ENCODE data around the gene SH3BP1. TPM values are rescaled to one million over a fixed set of nuclear protein-coding genes. Genes with fewer than 3 reads are reported as not detected.

Gene SH3BP1
- total and polyA plus RNA-seq, 9 of the 15 experiments (the other 6 are each of a cell fraction or from before 2014, with no cell fraction given): 0.10 to 36.2 (median 10.4) TPM

DNA sequence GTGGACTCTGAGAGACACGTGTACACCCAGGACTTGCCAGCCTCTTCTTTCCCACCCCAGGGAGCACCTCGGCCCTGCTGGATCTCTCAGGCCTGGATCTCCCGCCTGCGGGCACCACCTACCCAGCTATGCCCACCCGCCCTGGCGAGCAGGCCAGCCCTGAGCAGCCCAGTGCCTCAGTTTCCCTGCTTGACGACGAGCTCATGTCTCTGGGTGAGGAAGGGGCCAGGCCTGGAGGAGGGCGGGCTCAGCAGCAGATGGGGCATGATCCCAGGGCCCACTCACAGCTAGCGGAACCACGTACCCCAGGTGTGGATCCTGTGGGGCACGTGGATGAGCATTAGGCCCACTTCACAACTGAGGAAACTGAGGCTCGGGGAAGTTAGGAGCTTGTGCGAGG, 13.7 kb upstream of the SH3BP1 start:
- Histone ChIP-seq H3K79me2 (ENCODE audit: control insufficient read depth, insufficient read depth, low read length) (no peaks in the 10 kb centered on the region), H3K36me3 (ENCODE audit: control insufficient read depth, insufficient read depth, low read length) (peaks cover 52% of the 10 kb centered on the region; the same call in 2 of the 3 replicates), H3K9me3 (replicated peaks; ENCODE audit: control insufficient read depth, insufficient read depth, low read depth, low read length) (no peaks in the 10 kb centered on the region), H4K20me1 (replicated peaks; ENCODE audit: control insufficient read depth, insufficient read depth, low read length) (no peaks in the 10 kb centered on the region), H3K9ac (ENCODE audit: insufficient read depth in 1 of 2, low read depth in 2 of 2, low read length in 2 of 2) (no peak overlapping the region), H3K4me3 (no peak overlapping the region), H2AFZ (ENCODE audit: low read depth, low read length) (no peak overlapping the region), H3K4me1 (replicated peaks in 1 of 2; ENCODE audit: control insufficient read depth in 2 of 2, insufficient read depth in 2 of 2, low read length in 2 of 2) (peaks cover 0 to 38% of the 10 kb centered on the region in 2 experiments; a peak in 3 of 5 replicates), H3K4me2 (ENCODE audit: insufficient read depth, low read length) (no peak overlapping the region), H3K27ac (ENCODE audit: extremely low read depth, low read depth, low read length) (no peak overlapping the region), H3K27me3 (ENCODE audit: control insufficient read depth in 2 of 2, insufficient read depth in 2 of 2, low read length in 2 of 2) (no peaks in the 10 kb centered on the region), H3K9me1 (ENCODE audit: control insufficient read depth, insufficient read depth, low read length) (no peaks in the 10 kb centered on the region)
- FAIRE-seq: no peak
- WGBS (ENCODE audit: insufficient coverage, low coverage, missing lambda C conversion rate): 98% methylated on average over 12 of the region's 14 CpGs
- ChIA-PET POLR2A (interaction anchor here (0.6 to 3.0 kb wide), 4 partner anchors 9 to 202 kb away, joined by 3 to 12 read pairs (median 4); no protein-coding TSS in a partner anchor), CTCF (ENCODE audit: low intra/inter-chr PET ratio) (no interaction called here)
- TF ChIP-seq JUNB (CRISPR knock-in tag; conservative IDR thresholded peaks at IDR 0.05) (no peak), POLR2G (IDR thresholded peaks at IDR 0.05; ENCODE audit: low read depth, low read length) (peak; percentile 54; the same call in 1 of the 2 replicates)
- intact Hi-C loops (cut with micrococcal nuclease): no loop called here
- ATAC-seq: no peak
- no peak for DNase-seq (ENCODE audit: extremely low read depth in 1 of 4, low spot score in 3 of 4)
- in situ Hi-C loops (cut with MboI): no loop called here
- no TSS peak for BruUV-seq (replicated peaks)

DNA sequence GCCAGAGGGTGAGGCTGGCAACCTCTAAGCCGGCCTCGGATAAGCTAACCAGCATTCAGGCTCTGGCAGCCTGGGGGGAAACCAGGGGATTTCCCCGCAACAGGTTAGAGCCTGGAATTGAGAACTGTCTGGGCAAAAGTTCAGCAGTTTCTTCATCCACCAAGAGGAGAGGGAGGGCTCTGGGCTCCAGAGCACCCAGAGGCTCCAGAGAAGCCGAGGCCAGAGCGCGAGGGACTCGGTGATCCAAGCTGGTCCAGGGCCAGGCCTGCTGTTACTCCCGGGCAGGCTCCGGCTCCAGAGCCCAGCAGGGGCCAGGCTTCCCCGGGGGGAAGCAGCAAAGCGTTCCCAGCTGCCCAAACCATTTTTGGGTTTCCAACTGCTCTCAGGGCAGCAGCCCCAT, 13.3 kb upstream of the SH3BP1 start:
- BruUV-seq (replicated peaks): no TSS peak
- no peak overlapping the region for H3K9ac ChIP-seq (ENCODE audit: insufficient read depth in 1 of 2, low read depth in 2 of 2, low read length in 2 of 2)
- no peaks in the 10 kb centered on the region for H4K20me1 ChIP-seq (replicated peaks; ENCODE audit: control insufficient read depth, insufficient read depth, low read length)
- no peak for DNase-seq (ENCODE audit: extremely low read depth in 1 of 4, low spot score in 3 of 4)
- no peaks in the 10 kb centered on the region for H3K9me3 ChIP-seq (replicated peaks; ENCODE audit: control insufficient read depth, insufficient read depth, low read depth, low read length)
- ATAC-seq: no peak
- H2AFZ ChIP-seq (ENCODE audit: low read depth, low read length): no peak overlapping the region
- intact Hi-C loops (cut with micrococcal nuclease): no loop called here
- WGBS (ENCODE audit: insufficient coverage, low coverage, missing lambda C conversion rate): 94% methylated on average over 7 of the region's 11 CpGs
- no peak overlapping the region for H3K27ac ChIP-seq (ENCODE audit: extremely low read depth, low read depth, low read length)
- no peak for FAIRE-seq
- in situ Hi-C loops (cut with MboI): no loop called here
- no peak overlapping the region for H3K4me3 ChIP-seq
- H3K4me2 ChIP-seq (ENCODE audit: insufficient read depth, low read length): no peak overlapping the region
- H3K9me1 ChIP-seq (ENCODE audit: control insufficient read depth, insufficient read depth, low read length): no peaks in the 10 kb centered on the region
- H3K4me1 ChIP-seq (replicated peaks in 1 of 2; ENCODE audit: control insufficient read depth in 2 of 2, insufficient read depth in 2 of 2, low read length in 2 of 2): peaks cover 0 to 42% of the 10 kb centered on the region in 2 experiments; a peak in 3 of 5 replicates
- no peak for TF ChIP-seq CHD4 (IDR thresholded peaks at IDR 0.05; ENCODE audit: insufficient read depth, insufficient replicate concordance, low read depth, low read length, poor library complexity, severe bottlenecking)
- TF ChIP-seq HNRNPUL1 (IDR thresholded peaks at IDR 0.05; ENCODE audit: low read length): no peak
- no peak for TF ChIP-seq BRD4 (IDR thresholded peaks at IDR 0.05)
- TF ChIP-seq POLR2G (IDR thresholded peaks at IDR 0.05; ENCODE audit: low read depth, low read length): peak; percentile 22; the same call in 1 of the 2 replicates
- TF ChIP-seq ZNF224 (CRISPR knock-in tag; IDR thresholded peaks at IDR 0.05): no peak
- no peaks in the 10 kb centered on the region for H3K79me2 ChIP-seq (ENCODE audit: control insufficient read depth, insufficient read depth, low read length)
- peaks cover 51% of the 10 kb centered on the region; the same call in 2 of the 3 replicates for H3K36me3 ChIP-seq (ENCODE audit: control insufficient read depth, insufficient read depth, low read length)
- CTCF ChIA-PET (ENCODE audit: low intra/inter-chr PET ratio): no interaction called here
- H3K27me3 ChIP-seq (ENCODE audit: control insufficient read depth in 2 of 2, insufficient read depth in 2 of 2, low read length in 2 of 2): no peaks in the 10 kb centered on the region
- POLR2A ChIA-PET: interaction anchor here (0.5 to 3.0 kb wide), 4 partner anchors 9 to 402 kb away, joined by 3 to 12 read pairs (median 4); no protein-coding TSS in a partner anchor
